SK-N-SH (cell line): ENCODE data around the gene PLCH1. TPM values are rescaled to one million over a fixed set of nuclear protein-coding genes. Genes with fewer than 3 reads are reported as not detected.

Experiments
- CTCF ChIA-PET: fragments of 300-600, 350-600 bp; formaldehyde crosslinking; extraction: SDS; loops from one replicate; lab custom pipeline; 2021; lab: Yijun Ruan, JAX
- POLR2A ChIA-PET: fragments of 350-600 bp; sonication (Branson Sonifier 250); formaldehyde crosslinking; extraction: SDS; loops from one replicate; lab custom pipeline; 2020; ENCODE audit warnings: antibody characterized with exemption, inconsistent platforms; lab: Yijun Ruan, JAX
- DNase-seq: peaks from one replicate; pipeline ENCODE4 v3.0.0; 2012
- H2AFZ ChIP-seq: fragments of 200-600 bp; sonication (generic); 2 replicates; pipeline ENCODE4 v1.8.1; 2016; ENCODE audit warnings: antibody characterized with exemption, mild to moderate bottlenecking, low read depth
- H3F3A ChIP-seq: fragments of 200-600 bp; sonication (generic); replicated peaks from 2 replicates; pipeline ENCODE3; 2016; ENCODE audit warnings: antibody characterized with exemption, mild to moderate bottlenecking; ENCODE audit not compliant: insufficient read depth
- H3K27ac ChIP-seq, 2 experiments: fragments of 200-500 bp in 1 of 2; fragments of 200-600 bp in 1 of 2; sonication (Bioruptor generic) in 1 of 2; sonication (generic), shearing (Covaris generic) in 1 of 2; 2 replicates each; pipeline versions ENCODE4 v1.5.1 to v1.6.1; 2014 to 2016; ENCODE audit warnings: low read depth in 2 of 2, inconsistent platforms in 1 of 2, low read length in 1 of 2, mild to moderate bottlenecking in 1 of 2, mixed read lengths in 1 of 2
- H3K27me3 ChIP-seq: fragments of 200-600 bp; sonication (generic), shearing (Covaris generic); 2 replicates; pipeline ENCODE4 v1.6.1; 2016; ENCODE audit warnings: mixed run types; ENCODE audit not compliant: insufficient read depth
- H3K36me3 ChIP-seq, 2 experiments: fragments of 200-500 bp in 1 of 2; fragments of 200-600 bp in 1 of 2; sonication (Bioruptor generic) in 1 of 2; sonication (generic) in 1 of 2; replicated peaks in 1 of 2; 2 replicates each; pipeline versions ENCODE3 to v1.5.1; 2014 to 2016; ENCODE audit warnings: low read length in 1 of 2, mild to moderate bottlenecking in 1 of 2; ENCODE audit not compliant: insufficient read depth in 2 of 2, control insufficient read depth in 1 of 2
- H3K4me1 ChIP-seq, 2 experiments: fragments of 200-500 bp in 1 of 2; fragments of 200-600 bp in 1 of 2; sonication (Bioruptor generic) in 1 of 2; sonication (generic), shearing (Covaris generic) in 1 of 2; 2 replicates each; pipeline versions ENCODE4 v1.5.1 to v1.6.1; 2014 to 2016; ENCODE audit warnings: low read depth in 1 of 2, low read length in 1 of 2, mixed run types in 1 of 2; ENCODE audit not compliant: insufficient read depth in 2 of 2, control insufficient read depth in 1 of 2
- H3K4me2 ChIP-seq: fragments of 200-600 bp; sonication (generic), shearing (Covaris generic); 2 replicates; pipeline ENCODE4 v1.6.1; 2017; ENCODE audit warnings: mixed run types
- H3K4me3 ChIP-seq, 2 experiments: fragments of 200-500 bp in 1 of 2; fragments of 200-600 bp in 1 of 2; sonication (Bioruptor generic) in 1 of 2; sonication (generic), shearing (Covaris generic) in 1 of 2; 2 replicates each; pipeline versions ENCODE4 v1.5.1 to v1.8.1; 2014 to 2016; ENCODE audit warnings: low read depth in 2 of 2, inconsistent platforms in 1 of 2, low read length in 1 of 2, mild to moderate bottlenecking in 1 of 2, mixed read lengths in 1 of 2, moderate library complexity in 1 of 2
- H3K79me2 ChIP-seq: fragments of 200-600 bp; sonication (generic); 2 replicates; pipeline ENCODE4 v1.8.1; 2017; ENCODE audit warnings: mild to moderate bottlenecking; ENCODE audit not compliant: insufficient read depth
- H3K9ac ChIP-seq: fragments of 200-600 bp; sonication (generic); 2 replicates; pipeline ENCODE4 v1.6.1; 2017; ENCODE audit warnings: mixed run types
- H3K9me2 ChIP-seq: fragments of 200-600 bp; sonication (generic); 2 replicates; pipeline ENCODE4 v1.6.1; 2017; ENCODE audit warnings: mixed run types
- H3K9me3 ChIP-seq: fragments of 200-600 bp; sonication (generic); 2 replicates; pipeline ENCODE4 v1.6.1; 2017; ENCODE audit warnings: mixed run types, mild to moderate bottlenecking, moderate library complexity
- H4K20me1 ChIP-seq: fragments of 200-600 bp; sonication (generic); 2 replicates; pipeline ENCODE4 v1.6.1; 2017; ENCODE audit warnings: mild to moderate bottlenecking, mixed run types; ENCODE audit not compliant: insufficient read depth
- CHD2 ChIP-seq: fragments of 150-350 bp; IDR thresholded peaks from 2 replicates; pipeline ENCODE4 v1.6.1; 2018; ENCODE audit warnings: low read length; ENCODE audit not compliant: partially characterized antibody
- EP300 ChIP-seq, 2 experiments: IDR thresholded peaks; 2 replicates each; pipeline versions ENCODE4 v1.4.0 to v1.6.1; 2012; ENCODE audit warnings: borderline replicate concordance in 1 of 2, low read depth in 1 of 2, low read length in 1 of 2
- EZH2phosphoT487 ChIP-seq: fragments of 200-600 bp; sonication (generic); IDR thresholded peaks from 2 replicates; pipeline ENCODE4 v1.6.1; 2017; ENCODE audit warnings: low read depth, mixed run types, mild to moderate bottlenecking, antibody characterized with exemption, moderate library complexity, borderline replicate concordance
- FOSL2 ChIP-seq: IDR thresholded peaks from 2 replicates; pipeline ENCODE4 v1.4.0; 2012; ENCODE audit warnings: low read depth, mild to moderate bottlenecking, moderate library complexity, borderline replicate concordance
- FOXJ3 ChIP-seq: sonication (generic); formaldehyde crosslinking; IDR thresholded peaks from 2 replicates; pipeline ENCODE4 v1.5.1; 2020; ENCODE audit warnings: mild to moderate bottlenecking, missing genetic modification reagents
- JUND ChIP-seq: IDR thresholded peaks from 2 replicates; pipeline ENCODE4 v1.4.0; 2012
- MXI1 ChIP-seq: IDR thresholded peaks from 2 replicates; pipeline ENCODE4 v1.6.1; 2012; ENCODE audit warnings: mild to moderate bottlenecking, low read depth, low read length, improper control_type of control experiment
- NFIC ChIP-seq: IDR thresholded peaks from 2 replicates; pipeline ENCODE4 v1.4.0; 2012; ENCODE audit warnings: borderline replicate concordance
- RCOR1 ChIP-seq: fragments of 150-350 bp; IDR thresholded peaks from 2 replicates; pipeline ENCODE4 v1.6.1; 2017; ENCODE audit warnings: antibody characterized with exemption, low read length
- RFX5 ChIP-seq: IDR thresholded peaks from 2 replicates; pipeline ENCODE4 v1.6.1; 2012; ENCODE audit warnings: mild to moderate bottlenecking, improper control_type of control experiment, low read length
- RXRA ChIP-seq: IDR thresholded peaks from 2 replicates; pipeline ENCODE4 v1.4.0; 2012; ENCODE audit warnings: low read depth, mild to moderate bottlenecking, borderline replicate concordance
- SMC3 ChIP-seq: IDR thresholded peaks from 2 replicates; pipeline ENCODE4 v1.6.1; 2012; ENCODE audit warnings: low read depth, low read length, improper control_type of control experiment
- TAF1 ChIP-seq: IDR thresholded peaks from 2 replicates; pipeline ENCODE4 v1.6.1; 2012; ENCODE audit warnings: low read depth, mild to moderate bottlenecking, low read length, moderate library complexity, borderline replicate concordance
- TCF12 ChIP-seq: IDR thresholded peaks from 2 replicates; pipeline ENCODE4 v1.4.0; 2012
- TEAD4 ChIP-seq: IDR thresholded peaks from 2 replicates; pipeline ENCODE4 v1.4.0; 2012; ENCODE audit warnings: mild to moderate bottlenecking, borderline replicate concordance; ENCODE audit not compliant: insufficient read depth
- WGBS: methylation state at CpG from one replicate; pipeline ENCODE4 v1.1.6; 2017; ENCODE audit warnings: low lambda C conversion rate; 5-methylcytosine and 5-hydroxymethylcytosine counted together
- polyA plus RNA-seq, 3 experiments: library from polyadenylated mRNA; depleted of rRNA; stranded (reverse); fragments of >200 nt; gene quantifications; 2 replicates each; pipeline ENCODE4 v1.2.3, GENCODE V29; 2012
- TF ChIP-seq, protein P1 (sequence below): fragments of 200-600 bp; sonication (generic); IDR thresholded peaks from 2 replicates; pipeline ENCODE4 v1.6.1; 2017; ENCODE audit warnings: antibody characterized with exemption, mild to moderate bottlenecking, moderate library complexity
- TF ChIP-seq, protein P2 (sequence below): IDR thresholded peaks from 2 replicates; pipeline ENCODE4 v1.4.0; 2012; ENCODE audit warnings: low read depth
- TF ChIP-seq, protein P3 (sequence below): IDR thresholded peaks from 2 replicates; pipeline ENCODE4 v1.6.1; 2012; ENCODE audit warnings: mild to moderate bottlenecking, low read depth, low read length, moderate library complexity

PLCH1 gene
- polyA plus RNA-seq, 1 of the 3 experiments (the other 2 are of a cell fraction): 0.26 TPM

DNA sequence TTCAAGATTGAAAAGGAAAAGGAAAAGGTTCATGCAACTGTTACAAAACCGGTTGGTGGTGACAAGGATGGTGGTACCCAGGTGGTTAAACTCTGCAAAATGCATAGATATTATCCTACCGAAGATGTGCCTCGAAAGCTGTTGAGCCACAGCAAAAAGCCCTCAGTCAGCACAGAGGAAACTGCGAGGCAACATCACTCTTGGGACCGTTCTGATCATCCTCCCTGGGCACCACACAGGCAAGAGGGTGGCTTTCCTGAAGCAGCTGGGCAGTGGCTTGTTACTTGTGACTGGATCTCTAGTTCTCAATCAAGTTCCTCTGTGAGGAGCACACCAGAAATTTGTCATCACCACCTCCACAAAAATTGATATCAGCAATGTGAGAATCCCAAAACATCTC, 86.9 kb downstream of the PLCH1 start:
- H4K20me1 ChIP-seq: no peaks in the 10 kb centered on the region
- ChIA-PET POLR2A (no interaction called here), CTCF (interaction anchor here (0.6 to 1.2 kb wide), 2 partner anchors 16 to 43 kb away, joined by 3 to 4 read pairs; no protein-coding TSS in a partner anchor)
- H3K9me2 ChIP-seq: no peaks in the 10 kb centered on the region
- no peaks in the 10 kb centered on the region for H3K79me2 ChIP-seq
- no peak overlapping the region for H3K9ac ChIP-seq
- H3K27ac ChIP-seq: no peak overlapping the region
- peaks cover 6% of the 10 kb centered on the region; the same call in 1 of the 2 replicates for H3K27me3 ChIP-seq
- no peaks in the 10 kb centered on the region for H3K36me3 ChIP-seq
- WGBS: 66% methylated on average over 5 of the region's 5 CpGs
- no peak overlapping the region for H3K4me3 ChIP-seq
- H3F3A ChIP-seq: no peaks in the 10 kb centered on the region
- no peaks in the 10 kb centered on the region for H3K4me1 ChIP-seq
- H3K4me2 ChIP-seq: no peak overlapping the region
- no peak overlapping the region for H2AFZ ChIP-seq
- no peaks in the 10 kb centered on the region for H3K9me3 ChIP-seq
- TF ChIP-seq EZH2phosphoT487 (no peak), TAF1 (no peak), FOSL2 (no peak), EP300 (IDR thresholded peaks at IDR 0.05; ENCODE audit: borderline replicate concordance in 1 of 2, low read depth in 1 of 2, low read length in 1 of 2) (no peak)
- DNase-seq: no peak

DNA sequence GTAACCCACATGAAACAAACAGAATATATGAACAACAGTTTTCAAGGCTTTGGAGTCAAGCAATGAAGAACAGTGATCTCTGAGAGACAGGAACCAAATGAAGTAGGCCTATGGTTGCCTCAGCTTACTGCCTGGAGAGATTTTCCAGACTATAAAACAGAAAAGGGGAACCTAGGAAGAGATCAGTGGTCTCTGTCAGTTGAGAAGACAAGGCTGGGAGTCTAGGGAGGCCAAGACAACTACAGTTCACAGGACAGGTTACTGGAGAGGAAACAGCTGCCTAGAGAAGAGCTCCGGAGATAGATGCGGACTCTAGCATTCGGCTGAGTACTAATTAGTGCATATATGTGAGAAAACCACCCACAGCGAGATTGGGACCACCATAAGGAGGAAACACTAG, 87.7 kb downstream of the PLCH1 start:
- H3K4me1 ChIP-seq: no peaks in the 10 kb centered on the region
- no peak overlapping the region for H3K9ac ChIP-seq
- H3K36me3 ChIP-seq: no peaks in the 10 kb centered on the region
- DNase-seq: no peak
- no peaks in the 10 kb centered on the region for H3K9me3 ChIP-seq
- no peaks in the 10 kb centered on the region for H3K79me2 ChIP-seq
- TF ChIP-seq TEAD4 (no peak), TCF12 (no peak), JUND (no peak), RXRA (no peak), NFIC (no peak), SMC3 (no peak), TAF1 (no peak), FOXJ3 (no peak), RFX5 (no peak), CHD2 (no peak), EP300 (IDR thresholded peaks at IDR 0.05; ENCODE audit: borderline replicate concordance in 1 of 2, low read depth in 1 of 2, low read length in 1 of 2) (no peak), MXI1 (no peak), RCOR1 (no peak)
- TF ChIP-seq, protein P1, sequence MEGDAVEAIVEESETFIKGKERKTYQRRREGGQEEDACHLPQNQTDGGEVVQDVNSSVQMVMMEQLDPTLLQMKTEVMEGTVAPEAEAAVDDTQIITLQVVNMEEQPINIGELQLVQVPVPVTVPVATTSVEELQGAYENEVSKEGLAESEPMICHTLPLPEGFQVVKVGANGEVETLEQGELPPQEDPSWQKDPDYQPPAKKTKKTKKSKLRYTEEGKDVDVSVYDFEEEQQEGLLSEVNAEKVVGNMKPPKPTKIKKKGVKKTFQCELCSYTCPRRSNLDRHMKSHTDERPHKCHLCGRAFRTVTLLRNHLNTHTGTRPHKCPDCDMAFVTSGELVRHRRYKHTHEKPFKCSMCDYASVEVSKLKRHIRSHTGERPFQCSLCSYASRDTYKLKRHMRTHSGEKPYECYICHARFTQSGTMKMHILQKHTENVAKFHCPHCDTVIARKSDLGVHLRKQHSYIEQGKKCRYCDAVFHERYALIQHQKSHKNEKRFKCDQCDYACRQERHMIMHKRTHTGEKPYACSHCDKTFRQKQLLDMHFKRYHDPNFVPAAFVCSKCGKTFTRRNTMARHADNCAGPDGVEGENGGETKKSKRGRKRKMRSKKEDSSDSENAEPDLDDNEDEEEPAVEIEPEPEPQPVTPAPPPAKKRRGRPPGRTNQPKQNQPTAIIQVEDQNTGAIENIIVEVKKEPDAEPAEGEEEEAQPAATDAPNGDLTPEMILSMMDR: no peak
- TF ChIP-seq, protein P2, sequence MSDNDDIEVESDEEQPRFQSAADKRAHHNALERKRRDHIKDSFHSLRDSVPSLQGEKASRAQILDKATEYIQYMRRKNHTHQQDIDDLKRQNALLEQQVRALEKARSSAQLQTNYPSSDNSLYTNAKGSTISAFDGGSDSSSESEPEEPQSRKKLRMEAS: no peak
- TF ChIP-seq, protein P3, sequence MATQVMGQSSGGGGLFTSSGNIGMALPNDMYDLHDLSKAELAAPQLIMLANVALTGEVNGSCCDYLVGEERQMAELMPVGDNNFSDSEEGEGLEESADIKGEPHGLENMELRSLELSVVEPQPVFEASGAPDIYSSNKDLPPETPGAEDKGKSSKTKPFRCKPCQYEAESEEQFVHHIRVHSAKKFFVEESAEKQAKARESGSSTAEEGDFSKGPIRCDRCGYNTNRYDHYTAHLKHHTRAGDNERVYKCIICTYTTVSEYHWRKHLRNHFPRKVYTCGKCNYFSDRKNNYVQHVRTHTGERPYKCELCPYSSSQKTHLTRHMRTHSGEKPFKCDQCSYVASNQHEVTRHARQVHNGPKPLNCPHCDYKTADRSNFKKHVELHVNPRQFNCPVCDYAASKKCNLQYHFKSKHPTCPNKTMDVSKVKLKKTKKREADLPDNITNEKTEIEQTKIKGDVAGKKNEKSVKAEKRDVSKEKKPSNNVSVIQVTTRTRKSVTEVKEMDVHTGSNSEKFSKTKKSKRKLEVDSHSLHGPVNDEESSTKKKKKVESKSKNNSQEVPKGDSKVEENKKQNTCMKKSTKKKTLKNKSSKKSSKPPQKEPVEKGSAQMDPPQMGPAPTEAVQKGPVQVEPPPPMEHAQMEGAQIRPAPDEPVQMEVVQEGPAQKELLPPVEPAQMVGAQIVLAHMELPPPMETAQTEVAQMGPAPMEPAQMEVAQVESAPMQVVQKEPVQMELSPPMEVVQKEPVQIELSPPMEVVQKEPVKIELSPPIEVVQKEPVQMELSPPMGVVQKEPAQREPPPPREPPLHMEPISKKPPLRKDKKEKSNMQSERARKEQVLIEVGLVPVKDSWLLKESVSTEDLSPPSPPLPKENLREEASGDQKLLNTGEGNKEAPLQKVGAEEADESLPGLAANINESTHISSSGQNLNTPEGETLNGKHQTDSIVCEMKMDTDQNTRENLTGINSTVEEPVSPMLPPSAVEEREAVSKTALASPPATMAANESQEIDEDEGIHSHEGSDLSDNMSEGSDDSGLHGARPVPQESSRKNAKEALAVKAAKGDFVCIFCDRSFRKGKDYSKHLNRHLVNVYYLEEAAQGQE: no peak
- no peaks in the 10 kb centered on the region for H3F3A ChIP-seq
- H2AFZ ChIP-seq: no peak overlapping the region
- H3K27me3 ChIP-seq: peaks cover 6% of the 10 kb centered on the region; the same call in 1 of the 2 replicates
- H3K4me2 ChIP-seq: no peak overlapping the region
- ChIA-PET CTCF (no interaction called here), POLR2A (interaction anchor here (0.6 kb wide), 1 partner anchor 19 kb away, joined by 3 read pairs; no protein-coding TSS in a partner anchor)
- no peaks in the 10 kb centered on the region for H3K9me2 ChIP-seq
- 82% methylated on average over 4 of the region's 4 CpGs for WGBS
- no peak overlapping the region for H3K27ac ChIP-seq
- H4K20me1 ChIP-seq: no peaks in the 10 kb centered on the region
- H3K4me3 ChIP-seq: no peak overlapping the region
